ENCODE data around the gene ATF5.

ATF5 gene, protein sequence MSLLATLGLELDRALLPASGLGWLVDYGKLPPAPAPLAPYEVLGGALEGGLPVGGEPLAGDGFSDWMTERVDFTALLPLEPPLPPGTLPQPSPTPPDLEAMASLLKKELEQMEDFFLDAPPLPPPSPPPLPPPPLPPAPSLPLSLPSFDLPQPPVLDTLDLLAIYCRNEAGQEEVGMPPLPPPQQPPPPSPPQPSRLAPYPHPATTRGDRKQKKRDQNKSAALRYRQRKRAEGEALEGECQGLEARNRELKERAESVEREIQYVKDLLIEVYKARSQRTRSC

DNA sequence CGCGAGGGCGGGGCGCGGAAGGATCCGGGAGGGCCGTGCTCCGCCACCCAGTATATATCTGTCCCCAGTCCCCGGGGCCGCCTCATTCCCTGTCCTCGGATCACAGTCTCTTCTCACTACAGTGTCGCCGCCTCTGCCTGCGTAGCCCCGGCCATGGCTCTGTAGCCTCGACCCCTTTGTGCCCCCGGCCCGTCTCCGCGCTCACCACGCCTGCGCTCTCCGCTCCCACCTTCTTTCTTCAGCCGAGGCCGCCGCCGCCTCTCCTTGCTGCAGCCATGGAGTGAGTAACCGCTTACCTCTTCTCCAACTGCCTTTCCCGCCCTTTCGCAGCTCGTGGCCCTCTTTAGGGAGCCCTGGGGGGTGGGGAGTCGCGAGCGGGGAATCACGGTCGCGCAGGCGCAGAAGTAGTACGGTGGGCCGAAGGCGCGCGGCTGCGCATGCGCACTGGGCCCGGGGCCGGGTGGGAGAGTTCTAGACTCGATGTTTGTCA, at the start of gene ATF5, which contains the start of gene NUP62:
TSS of gene ATF5 (plus strand) at position 85 of the 490 bp plus-strand sequence. CDS start 1,646 bp downstream, outside the sequence.
TSS of gene NUP62 (minus strand) at position 384 of the 490 bp plus-strand sequence. CDS start 19,697 bp downstream, outside the sequence.
- H3K36me3 ChIP-seq (ENCODE audit: control insufficient read depth, insufficient read depth, low read length) = peaks cover 4% of the 10 kb centered on the region
- peak within 1 kb of the TSS; percentile 85 for H3K4me3 ChIP-seq (ENCODE audit: low read length)
- H3K9ac ChIP-seq (ENCODE audit: low read length) = peak within 1 kb of the TSS; percentile 91
- peaks cover 5% of the 10 kb centered on the region for H3K4me1 ChIP-seq (ENCODE audit: control insufficient read depth, insufficient read depth, low read length)
- H3K27ac ChIP-seq (ENCODE audit: low read depth, low read length) = peak within 1 kb of the TSS; percentile 87
- no peaks in the 10 kb centered on the region for H3K27me3 ChIP-seq (ENCODE audit: control insufficient read depth, insufficient read depth, low read length)

DNA sequence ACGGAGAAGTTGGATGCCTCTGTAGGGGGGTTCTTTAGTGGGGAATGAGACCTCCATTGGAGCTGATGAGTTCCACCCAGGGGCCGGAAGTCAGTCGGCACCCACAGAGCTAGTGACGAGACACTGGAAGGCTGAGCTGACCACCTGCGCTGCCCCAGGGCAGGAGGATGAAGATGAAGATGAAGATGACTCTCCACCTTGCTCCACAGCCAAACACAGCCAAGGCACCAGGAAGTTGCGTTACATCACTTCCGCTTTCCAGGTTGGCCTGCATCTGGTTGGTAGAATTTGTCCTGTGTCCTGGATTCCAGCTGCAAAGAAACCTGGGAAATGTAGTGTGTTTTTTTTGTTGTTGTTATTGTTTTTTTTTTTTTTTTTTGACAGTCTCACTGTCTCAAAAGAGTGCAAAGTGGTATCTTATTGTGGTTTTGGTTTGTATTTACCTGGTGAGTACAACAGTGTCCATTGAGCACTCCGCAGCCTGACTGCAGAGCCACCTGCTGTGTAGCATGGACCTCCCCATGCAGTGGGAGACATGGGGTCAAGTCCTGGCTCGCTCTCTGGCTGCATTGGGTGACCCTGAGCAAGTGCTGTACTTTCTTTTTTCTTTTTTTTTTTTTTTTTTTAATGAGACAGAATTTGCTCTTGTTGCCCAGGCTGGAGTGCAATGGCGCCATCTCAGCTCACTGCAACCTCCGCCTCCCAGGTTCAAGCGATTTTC, 49.6 kb upstream of the ATF5 start:
- Histone ChIP-seq H3K27me3 (ENCODE audit: control insufficient read depth, insufficient read depth, low read length) (no peaks in the 10 kb centered on the region), H3K9ac (ENCODE audit: low read length) (no peak overlapping the region), H3K36me3 (ENCODE audit: control insufficient read depth, insufficient read depth, low read length) (peaks cover 46% of the 10 kb centered on the region), H3K4me3 (ENCODE audit: low read length) (no peak overlapping the region), H3K4me1 (ENCODE audit: control insufficient read depth, insufficient read depth, low read length) (peaks cover 10% of the 10 kb centered on the region), H3K27ac (ENCODE audit: low read depth, low read length) (no peak overlapping the region)

DNA sequence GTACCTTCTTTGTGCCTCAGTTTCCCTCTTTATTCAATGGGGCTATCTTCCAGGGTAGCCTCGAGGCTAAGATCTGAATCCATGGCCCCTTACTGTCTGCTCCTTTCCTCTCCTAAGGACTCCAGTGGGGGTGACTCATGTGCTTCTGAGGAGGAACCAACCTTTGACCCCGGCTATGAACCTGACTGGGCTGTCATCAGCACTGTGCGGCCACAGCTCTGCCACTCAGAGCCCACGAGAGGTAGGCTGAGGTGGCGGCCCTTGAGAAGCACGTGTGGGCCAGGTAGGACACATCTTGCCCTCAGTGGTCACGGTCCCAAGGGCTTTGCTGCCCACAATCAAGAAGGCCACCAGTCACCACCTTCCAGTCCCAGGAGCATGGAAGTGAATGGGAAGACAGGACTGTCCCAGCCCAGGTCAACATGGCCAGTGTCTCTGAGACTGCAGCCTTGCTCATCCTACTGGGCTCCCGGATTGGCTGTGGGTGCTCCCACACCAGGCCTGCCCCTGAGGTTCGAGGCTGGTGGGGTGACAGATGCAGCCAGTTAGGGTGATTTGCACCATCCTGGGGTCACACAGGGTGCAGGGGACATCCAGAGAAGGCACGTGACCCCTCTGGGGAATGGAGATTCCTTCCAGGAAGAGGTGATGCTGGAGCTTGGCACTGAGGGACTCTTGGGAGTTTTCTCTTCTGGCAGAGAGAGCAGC, 48.7 kb upstream of the ATF5 start:
- no peak overlapping the region for H3K9ac ChIP-seq (ENCODE audit: low read length)
- H3K36me3 ChIP-seq (ENCODE audit: control insufficient read depth, insufficient read depth, low read length) = peaks cover 51% of the 10 kb centered on the region
- H3K27ac ChIP-seq (ENCODE audit: low read depth, low read length) = no peak overlapping the region
- H3K4me1 ChIP-seq (ENCODE audit: control insufficient read depth, insufficient read depth, low read length) = peaks cover 9% of the 10 kb centered on the region
- H3K27me3 ChIP-seq (ENCODE audit: control insufficient read depth, insufficient read depth, low read length) = no peaks in the 10 kb centered on the region
- no peak overlapping the region for H3K4me3 ChIP-seq (ENCODE audit: low read length)

DNA sequence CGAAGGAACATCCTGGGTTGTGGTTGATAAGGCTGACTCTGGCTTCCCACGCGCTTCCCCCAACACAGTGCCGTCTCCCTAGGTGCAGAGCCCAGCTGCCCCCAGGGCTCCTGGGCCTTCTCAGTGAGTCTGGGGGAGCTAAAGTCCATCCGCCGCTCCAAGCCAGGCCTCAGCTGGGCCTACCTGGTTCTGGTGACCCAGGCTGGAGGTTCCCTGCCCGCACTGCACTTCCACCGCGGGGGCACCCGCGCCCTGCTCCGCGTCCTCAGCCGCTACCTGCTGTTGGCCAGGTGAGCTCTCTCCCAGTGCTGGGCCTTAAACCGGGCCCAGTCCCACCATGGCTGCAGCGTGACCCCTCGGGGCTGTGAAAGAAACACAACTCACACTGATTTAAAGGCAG, 47.8 kb upstream of the ATF5 start:
- no peak overlapping the region for H3K9ac ChIP-seq (ENCODE audit: low read length)
- no peak overlapping the region for H3K4me3 ChIP-seq (ENCODE audit: low read length)
- no peaks in the 10 kb centered on the region for H3K27me3 ChIP-seq (ENCODE audit: control insufficient read depth, insufficient read depth, low read length)
- peaks cover 4% of the 10 kb centered on the region for H3K4me1 ChIP-seq (ENCODE audit: control insufficient read depth, insufficient read depth, low read length)
- no peak overlapping the region for H3K27ac ChIP-seq (ENCODE audit: low read depth, low read length)
- H3K36me3 ChIP-seq (ENCODE audit: control insufficient read depth, insufficient read depth, low read length) = peaks cover 51% of the 10 kb centered on the region

DNA sequence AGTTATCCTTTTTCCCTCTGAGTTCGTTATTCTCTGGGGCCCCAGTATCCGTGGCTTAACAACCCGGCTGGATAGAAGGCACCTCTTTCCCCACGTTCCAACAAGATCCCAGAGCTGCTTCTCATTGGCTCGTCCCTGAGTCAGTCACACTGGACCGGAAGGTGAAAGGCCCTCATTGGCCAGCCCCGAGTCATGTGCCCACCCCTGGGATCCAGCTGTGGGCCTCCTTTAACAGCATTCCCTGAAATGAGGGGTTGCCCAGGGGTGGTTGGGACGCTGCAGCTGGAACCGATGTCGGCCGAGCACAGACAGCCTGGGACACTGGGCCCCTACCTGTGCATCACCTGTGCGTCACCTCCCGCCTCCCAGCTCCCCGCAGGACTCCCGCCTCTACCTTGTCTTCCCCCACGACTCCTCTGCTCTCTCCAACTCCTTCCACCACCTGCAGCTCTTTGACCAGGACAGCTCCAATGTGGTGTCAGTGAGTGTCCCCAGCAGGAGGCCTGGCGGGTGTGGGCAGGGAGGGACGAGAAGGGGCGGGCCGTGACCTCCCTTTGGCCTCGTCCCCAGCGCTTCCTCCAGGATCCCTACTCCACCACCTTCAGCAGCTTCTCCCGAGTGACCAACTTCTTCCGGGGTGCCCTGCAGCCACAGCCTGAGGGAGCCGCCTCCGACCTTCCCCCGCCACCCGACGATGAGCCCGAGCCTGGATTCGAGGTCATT, 47.2 kb upstream of the ATF5 start:
- H3K36me3 ChIP-seq (ENCODE audit: control insufficient read depth, insufficient read depth, low read length) = peaks cover 51% of the 10 kb centered on the region
- no peaks in the 10 kb centered on the region for H3K27me3 ChIP-seq (ENCODE audit: control insufficient read depth, insufficient read depth, low read length)
- H3K4me3 ChIP-seq (ENCODE audit: low read length) = no peak overlapping the region
- H3K27ac ChIP-seq (ENCODE audit: low read depth, low read length) = no peak overlapping the region
- peaks cover 4% of the 10 kb centered on the region for H3K4me1 ChIP-seq (ENCODE audit: control insufficient read depth, insufficient read depth, low read length)
- H3K9ac ChIP-seq (ENCODE audit: low read length) = no peak overlapping the region

DNA sequence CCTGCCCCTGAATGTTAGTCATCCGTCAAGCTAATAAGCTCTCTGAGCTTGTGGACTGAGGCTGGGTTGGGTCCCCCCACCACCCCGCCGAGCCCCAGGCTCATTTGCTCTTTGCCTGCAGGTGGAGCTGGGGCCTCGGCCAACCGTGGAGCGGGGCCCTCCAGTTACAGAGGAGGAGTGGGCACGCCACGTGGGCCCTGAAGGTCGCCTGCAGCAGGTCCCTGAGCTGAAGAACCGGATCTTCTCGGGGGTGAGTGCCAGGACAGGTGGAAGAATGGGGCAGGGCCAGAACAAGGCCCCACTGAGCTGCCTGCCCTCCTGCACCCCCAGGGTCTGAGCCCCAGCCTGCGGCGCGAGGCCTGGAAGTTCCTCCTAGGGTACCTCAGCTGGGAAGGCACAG, 46.4 kb upstream of the ATF5 start:
- H3K4me3 ChIP-seq (ENCODE audit: low read length) = no peak overlapping the region

DNA sequence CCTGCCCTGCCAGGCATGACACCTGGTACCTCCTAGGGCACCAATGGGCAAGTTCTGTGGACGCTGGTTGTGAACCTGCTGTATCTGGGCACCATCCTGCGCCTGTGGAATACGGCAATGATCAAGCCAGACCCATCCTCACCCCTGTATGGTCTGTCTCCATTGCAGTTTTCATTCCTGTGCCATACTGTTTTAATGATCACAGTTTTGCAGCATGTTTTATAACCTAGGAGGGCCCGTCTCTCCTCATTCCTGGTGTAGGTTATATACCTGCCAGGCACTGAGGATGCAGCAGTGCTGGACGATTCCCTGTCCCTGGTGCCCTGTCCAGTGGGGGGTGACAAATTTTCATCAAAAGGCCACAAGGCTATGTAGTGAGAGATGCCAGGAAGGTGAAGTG, 45.9 kb upstream of the ATF5 start:
- Histone ChIP-seq H3K9ac (ENCODE audit: low read length) (no peak overlapping the region), H3K4me1 (ENCODE audit: control insufficient read depth, insufficient read depth, low read length) (peaks cover 3% of the 10 kb centered on the region), H3K27ac (ENCODE audit: low read depth, low read length) (no peak overlapping the region), H3K27me3 (ENCODE audit: control insufficient read depth, insufficient read depth, low read length) (no peaks in the 10 kb centered on the region), H3K4me3 (ENCODE audit: low read length) (no peak overlapping the region), H3K36me3 (ENCODE audit: control insufficient read depth, insufficient read depth, low read length) (peaks cover 51% of the 10 kb centered on the region)

More for the DNA sequence above, 46.4 kb upstream of the ATF5 start:
- H3K27ac ChIP-seq (ENCODE audit: low read depth, low read length) = no peak overlapping the region
- peaks cover 4% of the 10 kb centered on the region for H3K4me1 ChIP-seq (ENCODE audit: control insufficient read depth, insufficient read depth, low read length)
- no peak overlapping the region for H3K9ac ChIP-seq (ENCODE audit: low read length)
- no peaks in the 10 kb centered on the region for H3K27me3 ChIP-seq (ENCODE audit: control insufficient read depth, insufficient read depth, low read length)
- H3K36me3 ChIP-seq (ENCODE audit: control insufficient read depth, insufficient read depth, low read length) = peaks cover 51% of the 10 kb centered on the region

DNA sequence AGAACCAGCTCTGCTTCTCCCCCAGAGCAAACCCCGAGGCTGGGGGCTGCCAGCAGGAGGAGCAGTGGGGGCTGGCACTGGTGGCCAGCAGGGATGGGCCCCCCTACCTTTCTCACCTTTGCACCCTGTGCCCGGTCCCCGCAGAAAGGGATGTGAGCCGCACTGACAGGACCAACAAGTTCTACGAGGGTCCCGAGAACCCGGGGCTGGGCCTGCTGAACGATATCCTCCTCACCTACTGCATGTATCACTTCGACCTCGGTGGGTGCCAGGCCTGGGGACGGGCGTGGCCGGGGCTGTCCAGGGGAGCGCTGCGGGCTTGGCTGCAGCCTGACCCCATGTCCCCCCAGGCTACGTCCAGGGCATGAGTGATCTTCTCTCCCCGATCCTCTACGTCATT, 44.9 kb upstream of the ATF5 start:
- Histone ChIP-seq H3K36me3 (ENCODE audit: control insufficient read depth, insufficient read depth, low read length) (peaks cover 48% of the 10 kb centered on the region), H3K27me3 (ENCODE audit: control insufficient read depth, insufficient read depth, low read length) (no peaks in the 10 kb centered on the region), H3K4me3 (ENCODE audit: low read length) (no peak overlapping the region), H3K27ac (ENCODE audit: low read depth, low read length) (no peak overlapping the region), H3K4me1 (ENCODE audit: control insufficient read depth, insufficient read depth, low read length) (no peaks in the 10 kb centered on the region), H3K9ac (ENCODE audit: low read length) (no peak overlapping the region)

DNA sequence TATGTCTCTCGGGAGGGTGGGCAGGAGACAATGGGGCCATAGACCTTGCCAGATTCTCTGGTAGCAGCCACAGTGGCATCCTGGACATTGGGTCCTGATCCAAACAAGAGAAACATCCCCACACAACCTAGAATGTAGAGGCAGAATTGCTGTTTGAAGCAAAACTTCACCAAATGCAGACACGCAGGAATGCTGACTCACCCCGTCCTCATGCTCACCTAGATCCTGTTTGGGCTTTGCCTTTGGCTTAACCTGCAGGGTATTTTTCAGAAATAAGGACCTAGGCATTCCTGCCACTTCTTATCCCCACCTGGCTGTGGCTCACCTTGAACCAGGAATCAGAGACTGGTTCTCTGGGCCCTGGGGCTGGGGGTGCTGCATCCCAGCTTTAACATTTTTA, 44.2 kb upstream of the ATF5 start:
- H3K4me1 ChIP-seq (ENCODE audit: control insufficient read depth, insufficient read depth, low read length) = no peaks in the 10 kb centered on the region
- H3K27me3 ChIP-seq (ENCODE audit: control insufficient read depth, insufficient read depth, low read length) = no peaks in the 10 kb centered on the region
- peaks cover 42% of the 10 kb centered on the region for H3K36me3 ChIP-seq (ENCODE audit: control insufficient read depth, insufficient read depth, low read length)
- no peak overlapping the region for H3K27ac ChIP-seq (ENCODE audit: low read depth, low read length)
- H3K4me3 ChIP-seq (ENCODE audit: low read length) = no peak overlapping the region
- H3K9ac ChIP-seq (ENCODE audit: low read length) = no peak overlapping the region

DNA sequence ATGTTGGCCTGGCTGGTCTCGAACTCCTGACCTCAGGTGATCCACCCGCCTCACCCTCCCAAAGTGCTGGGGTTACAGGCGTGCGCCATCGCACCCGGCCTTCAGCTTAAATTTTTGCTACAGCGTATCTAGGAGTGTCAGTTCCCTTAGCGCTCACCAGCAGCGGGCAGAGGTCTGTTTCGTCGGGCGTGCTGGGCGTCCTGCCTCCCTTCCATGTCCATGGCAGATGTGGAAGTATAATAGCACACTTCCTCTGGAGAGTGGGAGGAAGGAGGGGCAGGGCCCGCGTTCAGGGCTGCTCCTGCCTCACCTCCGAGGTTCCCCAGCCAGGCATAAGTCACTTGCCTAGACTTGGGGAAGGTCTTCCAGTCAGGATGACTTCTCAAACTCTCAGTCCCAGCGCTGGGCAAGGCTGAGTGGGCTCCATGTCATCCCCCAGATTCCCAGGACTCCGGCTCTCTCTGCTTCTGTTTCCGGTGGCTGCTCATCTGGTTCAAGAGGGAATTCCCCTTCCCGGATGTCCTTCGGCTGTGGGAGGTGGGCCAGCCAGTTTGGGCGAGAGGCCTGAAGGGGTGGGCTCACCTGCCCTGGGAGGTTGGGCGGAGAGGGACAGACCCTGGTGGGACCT, 41.9 kb upstream of the ATF5 start:
- Histone ChIP-seq H3K27ac (ENCODE audit: low read depth, low read length) (no peak overlapping the region), H3K9ac (ENCODE audit: low read length) (no peak overlapping the region), H3K27me3 (ENCODE audit: control insufficient read depth, insufficient read depth, low read length) (no peaks in the 10 kb centered on the region), H3K4me3 (ENCODE audit: low read length) (no peak overlapping the region), H3K4me1 (ENCODE audit: control insufficient read depth, insufficient read depth, low read length) (no peaks in the 10 kb centered on the region), H3K36me3 (ENCODE audit: control insufficient read depth, insufficient read depth, low read length) (peaks cover 28% of the 10 kb centered on the region)

DNA sequence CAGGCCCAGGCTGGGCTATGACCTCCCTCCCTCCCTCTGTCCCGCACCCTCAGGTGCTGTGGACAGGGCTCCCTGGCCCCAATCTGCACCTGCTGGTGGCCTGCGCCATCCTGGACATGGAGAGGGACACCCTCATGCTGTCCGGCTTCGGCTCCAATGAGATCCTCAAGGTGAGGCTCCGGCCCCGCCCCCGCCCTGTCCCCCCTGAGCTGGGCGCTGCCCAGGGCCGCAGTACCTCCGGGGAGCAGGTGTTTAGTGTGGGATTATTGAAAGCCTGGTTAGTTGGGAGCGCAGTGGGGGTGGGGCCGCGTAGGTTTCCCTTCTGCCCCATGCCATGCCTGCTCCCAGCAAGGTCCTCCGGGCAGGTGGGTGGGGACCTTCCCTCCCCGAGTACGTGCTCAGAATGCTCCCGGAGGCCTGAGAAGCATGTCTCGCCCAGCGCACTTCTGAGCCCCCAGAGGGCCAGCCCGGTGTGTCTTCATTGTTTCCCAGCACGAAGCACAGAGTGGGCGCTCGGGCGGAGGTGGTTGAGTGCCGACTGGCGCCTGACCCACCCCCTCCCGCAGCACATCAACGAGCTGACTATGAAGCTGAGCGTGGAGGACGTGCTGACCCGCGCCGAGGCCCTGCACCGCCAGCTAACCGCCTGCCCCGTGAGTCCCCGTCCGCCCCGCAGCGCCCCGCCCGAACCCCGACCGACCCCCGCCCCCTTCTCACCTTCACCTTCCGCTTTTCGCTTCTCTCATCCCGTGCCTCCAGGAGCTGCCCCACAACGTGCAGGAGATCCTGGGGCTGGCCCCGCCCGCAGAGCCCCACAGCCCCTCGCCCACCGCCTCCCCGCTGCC, 41.1 kb upstream of the ATF5 start:
- Histone ChIP-seq H3K4me1 (ENCODE audit: control insufficient read depth, insufficient read depth, low read length) (no peaks in the 10 kb centered on the region), H3K4me3 (ENCODE audit: low read length) (no peak overlapping the region), H3K27me3 (ENCODE audit: control insufficient read depth, insufficient read depth, low read length) (no peaks in the 10 kb centered on the region), H3K36me3 (ENCODE audit: control insufficient read depth, insufficient read depth, low read length) (peaks cover 21% of the 10 kb centered on the region), H3K27ac (ENCODE audit: low read depth, low read length) (no peak overlapping the region), H3K9ac (ENCODE audit: low read length) (no peak overlapping the region)
